Activated B cell treated with CpG ODN at 0.5 μM for 24 hours (primary cell): Measurements from ENCODE around the gene PALM. TPM values are rescaled to one million over a fixed set of nuclear protein-coding genes. Genes with fewer than 3 reads are reported as not detected.

Experiments
- ATAC-seq: fragments of 200-7000 bp; cut with Tn5 transposase; one replicate; pipeline ENCODE4 v1.10.0; 2021; ENCODE audit warnings: low read depth, mild to moderate bottlenecking, moderate library complexity
- CTCF ChIA-PET: fragments of 350-600 bp; sonication (Branson Sonifier 250); formaldehyde crosslinking; loops from one replicate; lab custom pipeline; 2021; ENCODE audit warnings: antibody characterized with exemption; lab: Charles Lee
- POLR2A ChIA-PET: fragments of 350-600 bp; sonication (Branson Sonifier 250); formaldehyde crosslinking; loops from one replicate; lab custom pipeline; 2021; ENCODE audit warnings: antibody characterized with exemption; lab: Charles Lee
- DNase-seq: peaks from one replicate; pipeline ENCODE4 v3.0.0; 2022
- H3K27ac Mint-ChIP-seq: one replicate; pipeline ENCODE4 v1.8.0; 2020; ENCODE audit warnings: mixed read lengths
- H3K27me3 Mint-ChIP-seq: one replicate; pipeline ENCODE4 v1.8.0; 2021; ENCODE audit warnings: mixed read lengths
- H3K36me3 Mint-ChIP-seq: one replicate; pipeline ENCODE4 v1.8.0; 2021; ENCODE audit warnings: low read depth, mixed read lengths
- H3K4me1 Mint-ChIP-seq: one replicate; pipeline ENCODE4 v1.8.0; 2021; ENCODE audit warnings: mixed read lengths
- H3K4me3 Mint-ChIP-seq: one replicate; pipeline ENCODE4 v1.8.0; 2020; ENCODE audit warnings: mild to moderate bottlenecking, mixed read lengths
- H3K9me3 Mint-ChIP-seq: one replicate; pipeline ENCODE4 v1.8.0; 2020; ENCODE audit warnings: mixed read lengths
- CTCF ChIP-seq: fragments of 200-600 bp; IDR thresholded peaks from one replicate; pipeline ENCODE4 v1.8.0; 2022; ENCODE audit warnings: antibody characterized with exemption, mild to moderate bottlenecking
- intact Hi-C: fragments of 100-400 bp; cut with micrococcal nuclease; formaldehyde crosslinking; loops from one replicate; pipeline ENCODE4 v1.15.1; 2024
- total RNA-seq: library from RNA; stranded (reverse); gene quantifications from 2 replicates; pipeline ENCODE4 v1.2.3, GENCODE V29; 2022

Gene PALM
- total RNA-seq, 1 donor from 2014 or later = not detected

- Mint-ChIP-seq H3K27ac (no peak overlapping the region), H3K27me3 (no peaks in the 10 kb centered on the region), H3K4me1 (no peaks in the 10 kb centered on the region), H3K9me3 (no peaks in the 10 kb centered on the region), H3K4me3 (no peak overlapping the region), H3K36me3 (no peaks in the 10 kb centered on the region)
- CTCF ChIA-PET = no interaction called here
- TF ChIP-seq CTCF = no peak
- DNase-seq (no peak), ATAC-seq (no peak)
- intact Hi-C loops = loop anchor here (10.0 kb wide), 1 partner anchor 718 kb away; the partner anchor contains the start of genes DAZAP1 and GAMT
- POLR2A ChIA-PET = no interaction called here
These were observed 22.0 kb upstream of the PALM start for GRCh38 chr19:686589-687297.

GRCh38 chr19:687569-688166 is 21.1 kb upstream of the PALM start:
- Mint-ChIP-seq H3K36me3 (no peaks in the 10 kb centered on the region), H3K9me3 (no peaks in the 10 kb centered on the region), H3K4me1 (no peaks in the 10 kb centered on the region), H3K27ac (no peak overlapping the region), H3K4me3 (no peak overlapping the region), H3K27me3 (no peaks in the 10 kb centered on the region)
- no peak for ATAC-seq
- intact Hi-C loops = loop anchor here (10.0 kb wide), 1 partner anchor 717 kb away; the partner anchor contains the start of genes DAZAP1 and GAMT
- no peak for TF ChIP-seq CTCF
- no peak for DNase-seq
- ChIA-PET POLR2A (no interaction called here), CTCF (no interaction called here)

GRCh38 chr19:688214-688613 is 20.5 kb upstream of the PALM start:
- ATAC-seq = no peak
- POLR2A ChIA-PET = no interaction called here
- Mint-ChIP-seq H3K9me3 (no peaks in the 10 kb centered on the region), H3K4me1 (no peaks in the 10 kb centered on the region), H3K27ac (no peak overlapping the region), H3K4me3 (no peak overlapping the region), H3K27me3 (no peaks in the 10 kb centered on the region), H3K36me3 (no peaks in the 10 kb centered on the region)
- DNase-seq = no peak
- intact Hi-C loops = loop anchor here (10.0 kb wide), 1 partner anchor 717 kb away; the partner anchor contains the start of genes DAZAP1 and GAMT
- CTCF ChIA-PET = no interaction called here
- no peak for TF ChIP-seq CTCF

- ATAC-seq (no peak), DNase-seq (no peak)
- H3K9me3 Mint-ChIP-seq = no peaks in the 10 kb centered on the region
- no peaks in the 10 kb centered on the region for H3K4me1 Mint-ChIP-seq
- no peak for TF ChIP-seq CTCF
- POLR2A ChIA-PET = no interaction called here
- H3K36me3 Mint-ChIP-seq = no peaks in the 10 kb centered on the region
- H3K27me3 Mint-ChIP-seq = no peaks in the 10 kb centered on the region
- intact Hi-C loops = loop anchor here (10.0 kb wide), 1 partner anchor 716 kb away; the partner anchor contains the start of genes DAZAP1 and GAMT
- no peak overlapping the region for H3K4me3 Mint-ChIP-seq
- CTCF ChIA-PET = no interaction called here
- H3K27ac Mint-ChIP-seq = no peak overlapping the region
These were observed 19.7 kb upstream of the PALM start for GRCh38 chr19:688992-689391.

GRCh38 chr19:690203-690602 is 18.5 kb upstream of the PALM start:
- ATAC-seq (no peak), DNase-seq (no peak)
- intact Hi-C loops = no loop called here
- no peaks in the 10 kb centered on the region for H3K27me3 Mint-ChIP-seq
- H3K9me3 Mint-ChIP-seq = no peaks in the 10 kb centered on the region
- H3K4me3 Mint-ChIP-seq = no peak overlapping the region
- no peak for TF ChIP-seq CTCF
- no peaks in the 10 kb centered on the region for H3K36me3 Mint-ChIP-seq
- H3K27ac Mint-ChIP-seq = no peak overlapping the region
- CTCF ChIA-PET = no interaction called here
- H3K4me1 Mint-ChIP-seq = no peaks in the 10 kb centered on the region
- POLR2A ChIA-PET = no interaction called here
